ENCODE data around the gene SORD.

SORD gene

DNA sequence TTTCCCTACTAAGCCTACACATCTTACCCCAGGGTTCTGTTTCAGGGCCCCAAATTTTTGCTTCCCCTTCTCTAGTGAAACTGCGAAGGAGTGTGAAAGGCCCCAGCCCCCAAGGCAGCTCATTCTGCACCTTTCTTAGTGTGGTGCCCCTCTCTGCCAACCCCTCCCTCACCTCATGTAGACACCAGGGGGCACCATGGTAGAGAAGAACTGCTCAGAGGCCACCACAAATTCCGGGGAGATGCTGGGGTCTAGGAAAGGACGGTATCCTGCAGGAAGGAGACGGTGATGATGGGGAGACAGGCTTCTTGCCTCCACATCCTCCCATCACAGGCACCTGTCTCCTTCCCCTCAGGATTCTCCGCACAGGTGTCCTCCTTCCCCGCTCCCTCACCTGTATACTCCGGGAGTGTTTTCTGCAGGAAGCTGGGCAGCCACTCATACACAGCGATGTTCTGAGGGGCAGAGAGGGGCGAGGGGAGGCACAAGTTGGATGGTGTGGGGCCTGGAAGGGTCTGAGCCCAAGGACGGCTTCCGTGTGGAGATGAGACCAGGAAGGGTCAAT is 87.3 kb downstream of the SORD start:
- TF ChIP-seq CTCF (IDR thresholded peaks at IDR 0.05) = peak; percentile 23
- no peak for TF ChIP-seq ZFX (IDR thresholded peaks at IDR 0.05; ENCODE audit: borderline replicate concordance)
- no peak overlapping the region for H3K27ac ChIP-seq

GRCh38 chr15:45111390-45112142 is 88.6 kb downstream of the SORD start:
- H3K27ac ChIP-seq = no peak overlapping the region
- TF ChIP-seq CTCF (IDR thresholded peaks at IDR 0.05) (no peak), ZFX (IDR thresholded peaks at IDR 0.05; ENCODE audit: borderline replicate concordance) (no peak)

DNA sequence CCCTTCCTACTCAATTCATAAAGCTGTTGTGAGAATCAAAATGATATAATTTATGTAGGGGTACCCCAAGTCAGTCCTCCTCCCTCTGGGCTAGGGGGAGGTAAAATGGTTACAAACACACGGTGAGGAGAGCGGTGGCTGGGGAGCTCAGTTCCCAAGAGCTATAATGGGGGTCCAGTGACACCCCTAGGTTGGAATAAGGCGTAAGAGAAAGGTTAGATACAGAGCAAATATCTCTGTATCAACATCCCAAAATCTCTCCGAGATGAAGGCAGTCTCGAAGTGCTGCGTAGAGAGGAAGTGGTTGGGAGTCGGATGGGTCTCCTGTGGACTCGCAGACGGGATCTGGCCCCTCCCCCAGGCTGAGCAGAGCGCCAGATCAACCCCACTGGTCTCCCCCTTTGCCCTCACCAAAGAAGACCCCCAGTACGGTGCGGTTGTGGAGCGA is 89.2 kb downstream of the SORD start:
- H3K27ac ChIP-seq = no peak overlapping the region
- TF ChIP-seq ZFX (IDR thresholded peaks at IDR 0.05; ENCODE audit: borderline replicate concordance) (no peak), CTCF (IDR thresholded peaks at IDR 0.05) (no peak)

DNA sequence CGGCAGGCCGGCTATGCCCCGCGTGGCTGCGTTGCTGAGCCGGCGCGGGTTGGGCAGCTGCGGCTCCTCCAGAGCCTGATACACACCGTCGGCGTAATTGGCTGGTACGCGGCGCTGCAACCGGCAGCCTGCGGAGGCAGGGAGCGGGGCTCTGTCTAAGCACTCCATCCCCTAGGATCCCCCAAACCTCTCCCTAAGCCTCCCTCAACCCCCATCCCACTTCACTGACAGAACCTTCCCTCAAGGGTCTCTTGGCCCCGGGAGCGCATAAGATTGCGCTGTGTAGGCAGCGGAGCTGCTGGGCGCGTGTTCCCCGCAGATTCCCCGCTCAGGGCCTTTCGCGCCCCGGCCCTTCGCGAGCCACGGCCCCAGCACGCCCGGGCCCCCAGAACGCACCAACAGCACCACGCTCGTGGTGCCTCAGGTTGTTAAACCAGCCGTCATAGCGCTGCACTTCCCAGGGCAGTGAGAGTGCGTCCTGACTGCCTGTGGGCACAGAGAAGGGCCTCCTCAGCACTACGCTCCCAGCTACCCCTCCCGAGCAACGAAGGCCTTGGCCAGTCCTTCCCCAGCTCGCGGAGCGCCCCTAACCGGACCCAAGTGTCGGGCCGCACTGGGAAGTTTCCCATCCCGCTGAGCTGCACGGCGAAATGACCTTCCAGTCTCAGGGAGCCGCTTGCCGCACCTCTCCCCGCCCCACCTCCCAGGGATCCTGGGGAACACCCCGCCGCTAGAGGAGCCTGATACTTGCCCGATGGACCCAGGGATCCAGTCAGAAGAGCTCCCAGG is 89.8 kb downstream of the SORD start:
- TF ChIP-seq ZFX (IDR thresholded peaks at IDR 0.05; ENCODE audit: borderline replicate concordance) = no peak
- no peak for TF ChIP-seq CTCF (IDR thresholded peaks at IDR 0.05)
- H3K27ac ChIP-seq = no peak overlapping the region

DNA sequence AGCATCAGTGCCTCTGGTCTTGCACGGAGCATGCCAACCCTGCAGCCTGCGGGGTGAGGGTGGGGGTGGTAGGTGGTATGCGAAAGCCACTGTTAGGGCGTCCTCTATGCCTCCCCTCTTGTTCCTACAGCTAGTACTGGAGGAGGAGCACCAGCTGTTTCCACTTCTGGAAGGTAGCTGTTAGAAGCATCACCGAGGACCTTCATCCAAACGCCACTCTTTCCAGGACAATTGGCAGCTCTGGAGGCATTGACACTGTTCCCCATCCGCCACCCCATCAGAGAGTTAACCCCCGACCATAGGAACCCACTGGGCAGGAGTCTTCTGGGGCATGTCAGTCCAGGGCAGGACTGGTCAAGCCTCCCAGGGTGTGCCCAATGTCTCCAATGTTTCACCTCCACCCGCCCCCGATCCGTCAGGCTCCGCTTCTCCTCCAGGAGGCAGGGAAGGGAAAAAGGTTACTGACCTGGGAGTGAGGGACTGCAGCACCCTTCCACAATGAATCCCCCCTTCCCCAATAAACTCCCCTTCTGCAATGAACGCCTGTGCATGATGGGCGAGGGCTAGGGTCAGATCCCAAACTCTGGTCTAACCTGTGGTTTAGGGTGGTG is 90.5 kb downstream of the SORD start:
- TF ChIP-seq CTCF (IDR thresholded peaks at IDR 0.05) = no peak
- TF ChIP-seq ZFX (IDR thresholded peaks at IDR 0.05; ENCODE audit: borderline replicate concordance) = no peak
- no peak overlapping the region for H3K27ac ChIP-seq

GRCh38 chr15:45114076-45114750 is 91.2 kb downstream of the SORD start, which contains the start of the genes DUOX2 and DUOXA2:
DUOX2 (minus strand) TSS chr15:45114172; CDS start chr15:45113411, 761 bp downstream.
DUOXA2 (plus strand) TSS chr15:45114326; CDS start chr15:45114606, 280 bp downstream.
- H3K27ac ChIP-seq = no peak within 1 kb of the TSS
- TF ChIP-seq ZFX (IDR thresholded peaks at IDR 0.05; ENCODE audit: borderline replicate concordance) = no peak
- no peak for TF ChIP-seq CTCF (IDR thresholded peaks at IDR 0.05)
